ENCODE data around the gene CXorf58. TPM values are rescaled to one million over a fixed set of nuclear protein-coding genes. Genes with fewer than 3 reads are reported as not detected.

Gene CXorf58
- total and polyA plus RNA-seq, 9 of the 15 experiments (the other 6 are each of a cell fraction or from before 2014, with no cell fraction given): 0.10 to 0.27 (median 0.16) TPM; not detected in 3

DNA sequence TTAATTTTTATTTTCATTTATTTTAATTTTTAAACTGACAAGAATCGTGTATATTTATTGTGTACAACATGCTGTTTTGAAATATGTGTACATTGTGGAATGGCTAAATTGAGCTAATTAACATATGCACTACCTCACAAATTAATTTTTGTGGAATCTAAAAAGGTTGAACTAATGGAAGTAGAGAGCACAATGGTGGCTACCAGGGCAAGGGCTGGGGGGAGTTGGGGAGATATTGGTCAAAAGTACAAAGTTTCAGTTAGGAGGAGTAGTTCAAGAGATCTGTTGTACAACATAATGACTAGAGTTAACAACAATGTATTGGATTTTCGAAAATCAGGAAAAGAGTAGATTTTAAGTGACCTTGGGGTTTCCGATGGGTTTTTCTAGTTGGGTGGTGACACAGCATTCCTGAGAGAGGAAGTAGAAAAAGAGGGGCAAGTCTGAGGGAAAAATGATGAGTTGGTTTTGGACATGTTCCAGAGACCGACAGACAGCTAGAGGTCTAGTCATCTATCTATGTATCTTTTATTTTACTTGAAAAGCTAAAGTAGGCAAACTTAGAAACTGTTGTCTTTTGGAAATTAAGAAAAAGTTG is 23.3 kb upstream of the CXorf58 start (continued):
- TF ChIP-seq TSHZ1 (CRISPR knock-in tag; IDR thresholded peaks at IDR 0.05): no peak
- no peak for TF ChIP-seq SMC3 (conservative IDR thresholded peaks at IDR 0.05; ENCODE audit: insufficient read depth, low read depth, low read length)
- TF ChIP-seq, protein P1, sequence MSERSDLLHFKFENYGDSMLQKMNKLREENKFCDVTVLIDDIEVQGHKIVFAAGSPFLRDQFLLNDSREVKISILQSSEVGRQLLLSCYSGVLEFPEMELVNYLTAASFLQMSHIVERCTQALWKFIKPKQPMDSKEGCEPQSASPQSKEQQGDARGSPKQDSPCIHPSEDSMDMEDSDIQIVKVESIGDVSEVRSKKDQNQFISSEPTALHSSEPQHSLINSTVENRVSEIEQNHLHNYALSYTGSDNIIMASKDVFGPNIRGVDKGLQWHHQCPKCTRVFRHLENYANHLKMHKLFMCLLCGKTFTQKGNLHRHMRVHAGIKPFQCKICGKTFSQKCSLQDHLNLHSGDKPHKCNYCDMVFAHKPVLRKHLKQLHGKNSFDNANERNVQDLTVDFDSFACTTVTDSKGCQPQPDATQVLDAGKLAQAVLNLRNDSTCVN (CRISPR knock-in tag; IDR thresholded peaks at IDR 0.05): no peak
- no peak for TF ChIP-seq HDGF (IDR thresholded peaks at IDR 0.05)
- no peak; the same call in 1 of the 2 replicates for TF ChIP-seq VEZF1 (CRISPR knock-in tag; IDR thresholded peaks at IDR 0.05)
- TF ChIP-seq, protein P2, sequence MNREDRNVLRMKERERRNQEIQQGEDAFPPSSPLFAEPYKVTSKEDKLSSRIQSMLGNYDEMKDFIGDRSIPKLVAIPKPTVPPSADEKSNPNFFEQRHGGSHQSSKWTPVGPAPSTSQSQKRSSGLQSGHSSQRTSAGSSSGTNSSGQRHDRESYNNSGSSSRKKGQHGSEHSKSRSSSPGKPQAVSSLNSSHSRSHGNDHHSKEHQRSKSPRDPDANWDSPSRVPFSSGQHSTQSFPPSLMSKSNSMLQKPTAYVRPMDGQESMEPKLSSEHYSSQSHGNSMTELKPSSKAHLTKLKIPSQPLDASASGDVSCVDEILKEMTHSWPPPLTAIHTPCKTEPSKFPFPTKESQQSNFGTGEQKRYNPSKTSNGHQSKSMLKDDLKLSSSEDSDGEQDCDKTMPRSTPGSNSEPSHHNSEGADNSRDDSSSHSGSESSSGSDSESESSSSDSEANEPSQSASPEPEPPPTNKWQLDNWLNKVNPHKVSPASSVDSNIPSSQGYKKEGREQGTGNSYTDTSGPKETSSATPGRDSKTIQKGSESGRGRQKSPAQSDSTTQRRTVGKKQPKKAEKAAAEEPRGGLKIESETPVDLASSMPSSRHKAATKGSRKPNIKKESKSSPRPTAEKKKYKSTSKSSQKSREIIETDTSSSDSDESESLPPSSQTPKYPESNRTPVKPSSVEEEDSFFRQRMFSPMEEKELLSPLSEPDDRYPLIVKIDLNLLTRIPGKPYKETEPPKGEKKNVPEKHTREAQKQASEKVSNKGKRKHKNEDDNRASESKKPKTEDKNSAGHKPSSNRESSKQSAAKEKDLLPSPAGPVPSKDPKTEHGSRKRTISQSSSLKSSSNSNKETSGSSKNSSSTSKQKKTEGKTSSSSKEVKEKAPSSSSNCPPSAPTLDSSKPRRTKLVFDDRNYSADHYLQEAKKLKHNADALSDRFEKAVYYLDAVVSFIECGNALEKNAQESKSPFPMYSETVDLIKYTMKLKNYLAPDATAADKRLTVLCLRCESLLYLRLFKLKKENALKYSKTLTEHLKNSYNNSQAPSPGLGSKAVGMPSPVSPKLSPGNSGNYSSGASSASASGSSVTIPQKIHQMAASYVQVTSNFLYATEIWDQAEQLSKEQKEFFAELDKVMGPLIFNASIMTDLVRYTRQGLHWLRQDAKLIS (CRISPR knock-in tag; IDR thresholded peaks at IDR 0.05): no peak
- TF ChIP-seq SMAD4 (CRISPR knock-in tag; conservative IDR thresholded peaks at IDR 0.05): no peak
- peak; percentile 92 for TF ChIP-seq NFE2 (IDR thresholded peaks at IDR 0.05; ENCODE audit: low read depth)
- no peak for TF ChIP-seq TFAP4 (CRISPR knock-in tag; IDR thresholded peaks at IDR 0.05; ENCODE audit: borderline replicate concordance)
- TF ChIP-seq TCF3 (CRISPR knock-in tag; IDR thresholded peaks at IDR 0.05): no peak
- TF ChIP-seq, protein P3, sequence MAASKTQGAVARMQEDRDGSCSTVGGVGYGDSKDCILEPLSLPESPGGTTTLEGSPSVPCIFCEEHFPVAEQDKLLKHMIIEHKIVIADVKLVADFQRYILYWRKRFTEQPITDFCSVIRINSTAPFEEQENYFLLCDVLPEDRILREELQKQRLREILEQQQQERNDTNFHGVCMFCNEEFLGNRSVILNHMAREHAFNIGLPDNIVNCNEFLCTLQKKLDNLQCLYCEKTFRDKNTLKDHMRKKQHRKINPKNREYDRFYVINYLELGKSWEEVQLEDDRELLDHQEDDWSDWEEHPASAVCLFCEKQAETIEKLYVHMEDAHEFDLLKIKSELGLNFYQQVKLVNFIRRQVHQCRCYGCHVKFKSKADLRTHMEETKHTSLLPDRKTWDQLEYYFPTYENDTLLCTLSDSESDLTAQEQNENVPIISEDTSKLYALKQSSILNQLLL (CRISPR knock-in tag; IDR thresholded peaks at IDR 0.05; ENCODE audit: borderline replicate concordance): no peak
- TF ChIP-seq BRF1 (IDR thresholded peaks at IDR 0.05; ENCODE audit: borderline replicate concordance, extremely low read depth, insufficient read length): no peak
- TF ChIP-seq ZNF778 (CRISPR knock-in tag; IDR thresholded peaks at IDR 0.05): no peak
